ENCODE results near the gene HVCN1.

Gene HVCN1

GRCh38 chr12:110687396-110688169 lies 1.3 kb downstream of the HVCN1 start:
- no peaks in the 10 kb centered on the region for H3K36me3 ChIP-seq (ENCODE audit: control insufficient read depth, insufficient read depth, low read length)
- H3K4me1 ChIP-seq (ENCODE audit: control insufficient read depth, insufficient read depth, low read length) = peaks cover 10% of the 10 kb centered on the region
- H3K9me3 ChIP-seq (ENCODE audit: control insufficient read depth, low read length) = no peaks in the 10 kb centered on the region
- no peak overlapping the region for H3K27ac ChIP-seq (ENCODE audit: insufficient read depth, low read depth, low read length, poor library complexity, severe bottlenecking)
- no peak overlapping the region for H3K4me3 ChIP-seq (ENCODE audit: insufficient read depth, low read depth, low read length)
- peaks cover 29% of the 10 kb centered on the region for H3K27me3 ChIP-seq (ENCODE audit: control insufficient read depth, insufficient read depth, low read length, poor library complexity, severe bottlenecking)
- 92 to 94% methylated on average over 15 of the region's 15 CpGs for WGBS, 2 experiments

GRCh38 chr12:110686294-110686903 lies 2.5 kb downstream of the HVCN1 start:
- Histone ChIP-seq H3K27ac (ENCODE audit: insufficient read depth, low read depth, low read length, poor library complexity, severe bottlenecking) (no peak overlapping the region), H3K4me3 (ENCODE audit: insufficient read depth, low read depth, low read length) (no peak overlapping the region), H3K4me1 (ENCODE audit: control insufficient read depth, insufficient read depth, low read length) (peaks cover 10% of the 10 kb centered on the region), H3K9me3 (ENCODE audit: control insufficient read depth, low read length) (no peaks in the 10 kb centered on the region), H3K36me3 (ENCODE audit: control insufficient read depth, insufficient read depth, low read length) (no peaks in the 10 kb centered on the region), H3K27me3 (ENCODE audit: control insufficient read depth, insufficient read depth, low read length, poor library complexity, severe bottlenecking) (peaks cover 29% of the 10 kb centered on the region)
- 94 to 95% methylated on average over 3 of the region's 3 CpGs for WGBS, 2 experiments

GRCh38 chr12:110684312-110684836 lies 4.5 kb downstream of the HVCN1 start:
- no peaks in the 10 kb centered on the region for H3K9me3 ChIP-seq (ENCODE audit: control insufficient read depth, low read length)
- H3K36me3 ChIP-seq (ENCODE audit: control insufficient read depth, insufficient read depth, low read length) = no peaks in the 10 kb centered on the region
- no peak overlapping the region for H3K4me3 ChIP-seq (ENCODE audit: insufficient read depth, low read depth, low read length)
- H3K27me3 ChIP-seq (ENCODE audit: control insufficient read depth, insufficient read depth, low read length, poor library complexity, severe bottlenecking) = peaks cover 26% of the 10 kb centered on the region
- H3K4me1 ChIP-seq (ENCODE audit: control insufficient read depth, insufficient read depth, low read length) = no peaks in the 10 kb centered on the region
- 73 to 81% methylated on average over 5 of the region's 7 CpGs for WGBS, 2 experiments
- no peak overlapping the region for H3K27ac ChIP-seq (ENCODE audit: insufficient read depth, low read depth, low read length, poor library complexity, severe bottlenecking)

GRCh38 chr12:110683888-110684287 lies 5.0 kb downstream of the HVCN1 start:
- no peak overlapping the region for H3K4me3 ChIP-seq (ENCODE audit: insufficient read depth, low read depth, low read length)

DNA sequence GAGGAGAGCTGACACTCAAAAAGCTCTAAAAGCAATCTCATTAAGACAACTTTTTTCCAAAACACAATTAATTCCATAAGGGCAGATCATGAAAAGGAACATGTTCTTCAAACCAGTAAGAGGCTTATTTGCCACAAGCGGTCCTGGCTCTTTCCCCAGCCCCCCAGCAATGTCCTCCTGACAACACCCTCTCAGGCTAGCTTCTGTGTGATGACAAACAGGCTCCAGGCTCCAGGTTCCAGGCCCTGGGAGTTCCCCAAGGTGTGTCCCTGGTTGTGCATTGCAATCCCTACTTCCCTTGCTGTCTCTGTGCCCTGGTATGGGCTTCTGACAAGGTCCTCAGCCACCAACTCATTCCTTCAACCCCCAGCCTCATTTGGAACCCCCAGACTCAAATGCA lies 8.9 kb downstream of the HVCN1 start:
- no peaks in the 10 kb centered on the region for H3K9me3 ChIP-seq (ENCODE audit: control insufficient read depth, low read length)
- 89 to 90% methylated on average over 1 of the region's 1 CpG for WGBS, 2 experiments
- H3K4me1 ChIP-seq (ENCODE audit: control insufficient read depth, insufficient read depth, low read length) = no peaks in the 10 kb centered on the region
- H3K4me3 ChIP-seq (ENCODE audit: insufficient read depth, low read depth, low read length) = no peak overlapping the region
- no peaks in the 10 kb centered on the region for H3K27me3 ChIP-seq (ENCODE audit: control insufficient read depth, insufficient read depth, low read length, poor library complexity, severe bottlenecking)
- no peaks in the 10 kb centered on the region for H3K36me3 ChIP-seq (ENCODE audit: control insufficient read depth, insufficient read depth, low read length)
- H3K27ac ChIP-seq (ENCODE audit: insufficient read depth, low read depth, low read length, poor library complexity, severe bottlenecking) = no peak overlapping the region

More at GRCh38 chr12:110683888-110684287, 5.0 kb downstream of the HVCN1 start:
- H3K36me3 ChIP-seq (ENCODE audit: control insufficient read depth, insufficient read depth, low read length) = no peaks in the 10 kb centered on the region
- WGBS, 2 experiments = 97 to 100% methylated on average over 1 to 2 of the region's 2 CpGs
- H3K27me3 ChIP-seq (ENCODE audit: control insufficient read depth, insufficient read depth, low read length, poor library complexity, severe bottlenecking) = peaks cover 26% of the 10 kb centered on the region
- no peak overlapping the region for H3K27ac ChIP-seq (ENCODE audit: insufficient read depth, low read depth, low read length, poor library complexity, severe bottlenecking)
- H3K4me1 ChIP-seq (ENCODE audit: control insufficient read depth, insufficient read depth, low read length) = no peaks in the 10 kb centered on the region
- no peaks in the 10 kb centered on the region for H3K9me3 ChIP-seq (ENCODE audit: control insufficient read depth, low read length)

DNA sequence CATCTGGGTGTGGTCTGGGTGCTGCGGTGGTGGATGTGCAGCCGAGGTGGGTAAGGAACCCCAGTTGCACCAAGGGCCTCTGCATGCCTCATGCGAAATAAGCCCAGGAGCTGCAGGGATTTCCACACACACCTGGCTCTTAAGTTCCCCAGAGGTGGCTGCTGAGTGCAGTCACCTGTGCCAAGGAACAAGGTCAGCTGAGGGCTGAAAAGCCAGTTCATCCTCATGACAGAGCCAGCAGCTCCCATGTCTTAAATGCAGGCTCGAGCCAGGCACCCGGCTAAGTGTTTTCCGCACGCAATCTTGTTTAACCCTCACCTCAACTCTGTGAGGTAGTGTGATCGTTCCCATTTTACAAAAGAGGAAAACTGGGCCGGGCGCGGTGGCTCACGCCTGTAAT lies 9.7 kb downstream of the HVCN1 start:
- WGBS, 2 experiments = 89 to 96% methylated on average over 8 to 12 of the region's 12 CpGs
- Histone ChIP-seq H3K9me3 (ENCODE audit: control insufficient read depth, low read length) (no peaks in the 10 kb centered on the region), H3K4me1 (ENCODE audit: control insufficient read depth, insufficient read depth, low read length) (no peaks in the 10 kb centered on the region), H3K27me3 (ENCODE audit: control insufficient read depth, insufficient read depth, low read length, poor library complexity, severe bottlenecking) (no peaks in the 10 kb centered on the region), H3K27ac (ENCODE audit: insufficient read depth, low read depth, low read length, poor library complexity, severe bottlenecking) (no peak overlapping the region), H3K36me3 (ENCODE audit: control insufficient read depth, insufficient read depth, low read length) (no peaks in the 10 kb centered on the region), H3K4me3 (ENCODE audit: insufficient read depth, low read depth, low read length) (no peak overlapping the region)

- H3K27ac ChIP-seq (ENCODE audit: insufficient read depth, low read depth, low read length, poor library complexity, severe bottlenecking) = no peak overlapping the region
- H3K9me3 ChIP-seq (ENCODE audit: control insufficient read depth, low read length) = no peaks in the 10 kb centered on the region
- no peaks in the 10 kb centered on the region for H3K36me3 ChIP-seq (ENCODE audit: control insufficient read depth, insufficient read depth, low read length)
- no peaks in the 10 kb centered on the region for H3K4me1 ChIP-seq (ENCODE audit: control insufficient read depth, insufficient read depth, low read length)
- H3K27me3 ChIP-seq (ENCODE audit: control insufficient read depth, insufficient read depth, low read length, poor library complexity, severe bottlenecking) = no peaks in the 10 kb centered on the region
- no peak overlapping the region for H3K4me3 ChIP-seq (ENCODE audit: insufficient read depth, low read depth, low read length)
- 88 to 91% methylated on average over 4 of the region's 4 CpGs for WGBS, 2 experiments
These were observed 10.9 kb downstream of the HVCN1 start for GRCh38 chr12:110677982-110678381.

GRCh38 chr12:110677206-110677911 lies 11.6 kb downstream of the HVCN1 start:
- 67 to 77% methylated on average over 5 of the region's 5 CpGs for WGBS, 2 experiments

GRCh38 chr12:110676171-110676570 lies 12.7 kb downstream of the HVCN1 start:
- H3K36me3 ChIP-seq (ENCODE audit: control insufficient read depth, insufficient read depth, low read length) = no peaks in the 10 kb centered on the region

More at GRCh38 chr12:110677206-110677911, 11.6 kb downstream of the HVCN1 start:
- no peaks in the 10 kb centered on the region for H3K4me1 ChIP-seq (ENCODE audit: control insufficient read depth, insufficient read depth, low read length)
- no peak overlapping the region for H3K27ac ChIP-seq (ENCODE audit: insufficient read depth, low read depth, low read length, poor library complexity, severe bottlenecking)
- no peaks in the 10 kb centered on the region for H3K36me3 ChIP-seq (ENCODE audit: control insufficient read depth, insufficient read depth, low read length)
- no peak overlapping the region for H3K4me3 ChIP-seq (ENCODE audit: insufficient read depth, low read depth, low read length)
- no peaks in the 10 kb centered on the region for H3K27me3 ChIP-seq (ENCODE audit: control insufficient read depth, insufficient read depth, low read length, poor library complexity, severe bottlenecking)
- no peaks in the 10 kb centered on the region for H3K9me3 ChIP-seq (ENCODE audit: control insufficient read depth, low read length)

GRCh38 chr12:110670161-110670701 lies 18.7 kb downstream of the HVCN1 start:
- Histone ChIP-seq H3K27ac (ENCODE audit: insufficient read depth, low read depth, low read length, poor library complexity, severe bottlenecking) (no peak overlapping the region), H3K4me1 (ENCODE audit: control insufficient read depth, insufficient read depth, low read length) (no peaks in the 10 kb centered on the region), H3K9me3 (ENCODE audit: control insufficient read depth, low read length) (no peaks in the 10 kb centered on the region), H3K36me3 (ENCODE audit: control insufficient read depth, insufficient read depth, low read length) (no peaks in the 10 kb centered on the region), H3K4me3 (ENCODE audit: insufficient read depth, low read depth, low read length) (no peak overlapping the region), H3K27me3 (ENCODE audit: control insufficient read depth, insufficient read depth, low read length, poor library complexity, severe bottlenecking) (no peaks in the 10 kb centered on the region)
- WGBS, 2 experiments = 78% methylated on average over 4 of the region's 4 CpGs

More at GRCh38 chr12:110676171-110676570, 12.7 kb downstream of the HVCN1 start:
- no peak overlapping the region for H3K27ac ChIP-seq (ENCODE audit: insufficient read depth, low read depth, low read length, poor library complexity, severe bottlenecking)
- no peaks in the 10 kb centered on the region for H3K4me1 ChIP-seq (ENCODE audit: control insufficient read depth, insufficient read depth, low read length)
- no peaks in the 10 kb centered on the region for H3K9me3 ChIP-seq (ENCODE audit: control insufficient read depth, low read length)
- H3K4me3 ChIP-seq (ENCODE audit: insufficient read depth, low read depth, low read length) = no peak overlapping the region
- H3K27me3 ChIP-seq (ENCODE audit: control insufficient read depth, insufficient read depth, low read length, poor library complexity, severe bottlenecking) = no peaks in the 10 kb centered on the region
- 90% methylated on average over 4 of the region's 4 CpGs for WGBS, 2 experiments
